HG02588 (cell line): ENCODE results near the gene CMTM3.
"Not testable (repeated sequence)": the region's sequence is repeated elsewhere in the genome, so short reads cannot be mapped to it uniquely, and the experiment has no call there.

Source experiments
- ATAC-seq: cut with Tn5 transposase; IDR thresholded peaks from one replicate; pipeline ENCODE4 v1.9.1; 2021; ENCODE audit warnings: mild to moderate bottlenecking, moderate library complexity; ENCODE audit not compliant: unreplicated experiment

CMTM3 gene

DNA sequence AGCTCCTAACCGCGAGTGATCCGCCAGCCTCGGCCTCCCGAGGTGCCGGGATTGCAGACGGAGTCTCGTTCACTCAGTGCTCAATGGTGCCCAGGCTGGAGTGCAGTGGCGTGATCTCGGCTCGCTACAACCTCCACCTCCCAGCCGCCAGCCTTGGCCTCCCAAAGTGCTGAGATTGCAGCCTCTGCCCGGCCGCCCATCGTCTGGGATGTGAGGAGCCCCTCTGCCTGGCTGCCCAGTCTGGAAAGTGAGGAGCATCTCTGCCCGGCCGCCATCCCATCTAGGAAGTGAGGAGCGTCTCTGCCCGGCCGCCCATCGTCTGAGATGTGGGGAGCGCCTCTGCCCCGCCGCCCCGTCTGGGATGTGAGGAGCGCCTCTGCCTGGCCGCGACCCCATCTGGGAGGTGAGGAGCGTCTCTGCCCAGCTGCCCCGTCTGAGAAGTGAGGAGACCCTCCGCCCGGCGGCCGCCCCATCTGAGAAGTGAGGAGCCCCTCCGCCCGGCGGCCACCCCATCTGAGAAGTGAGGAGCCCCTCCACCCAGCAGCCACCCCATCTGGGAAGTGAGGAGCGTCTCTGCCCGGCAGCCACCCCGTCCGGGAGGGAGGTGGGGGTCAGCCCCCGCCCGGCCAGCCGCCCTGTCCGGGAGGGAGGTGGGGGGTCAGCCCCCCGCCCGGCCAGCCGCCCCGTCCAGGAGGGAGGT, 26.2 kb downstream of the CMTM3 start:
- ATAC-seq = not testable (repeated sequence)

DNA sequence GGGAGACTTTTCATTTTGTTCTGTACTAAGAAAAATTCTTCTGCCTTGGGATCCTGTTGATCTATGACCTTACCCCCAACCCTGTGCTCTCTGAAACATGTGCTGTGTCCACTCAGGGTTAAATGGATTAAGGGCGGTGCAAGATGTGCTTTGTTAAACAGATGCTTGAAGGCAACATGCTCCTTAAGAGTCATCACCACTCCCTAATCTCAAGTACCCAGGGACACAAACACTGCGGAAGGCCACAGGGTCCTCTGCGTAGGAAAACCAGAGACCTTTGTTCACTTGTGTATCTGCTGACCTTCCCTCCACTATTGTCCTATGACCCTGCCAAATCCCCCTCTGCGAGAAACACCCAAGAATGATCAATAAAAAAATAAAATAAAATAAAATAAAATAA, 27.1 kb downstream of the CMTM3 start:
- ATAC-seq = not testable (repeated sequence)

GRCh38 chr16:66634527-66635196, 30.2 kb downstream of the CMTM3 start:
- ATAC-seq = no peak

- ATAC-seq = no peak
These were observed 30.9 kb downstream of the CMTM3 start for GRCh38 chr16:66635406-66635805.

GRCh38 chr16:66636199-66636598, 31.7 kb downstream of the CMTM3 start:
- ATAC-seq = no peak

- ATAC-seq = no peak
These were observed 33.3 kb downstream of the CMTM3 start for GRCh38 chr16:66637806-66638205.

GRCh38 chr16:66639091-66639885, 34.8 kb downstream of the CMTM3 start:
- ATAC-seq = no peak

- ATAC-seq = no peak
These were observed 36.3 kb downstream of the CMTM3 start for GRCh38 chr16:66640724-66641314.

DNA sequence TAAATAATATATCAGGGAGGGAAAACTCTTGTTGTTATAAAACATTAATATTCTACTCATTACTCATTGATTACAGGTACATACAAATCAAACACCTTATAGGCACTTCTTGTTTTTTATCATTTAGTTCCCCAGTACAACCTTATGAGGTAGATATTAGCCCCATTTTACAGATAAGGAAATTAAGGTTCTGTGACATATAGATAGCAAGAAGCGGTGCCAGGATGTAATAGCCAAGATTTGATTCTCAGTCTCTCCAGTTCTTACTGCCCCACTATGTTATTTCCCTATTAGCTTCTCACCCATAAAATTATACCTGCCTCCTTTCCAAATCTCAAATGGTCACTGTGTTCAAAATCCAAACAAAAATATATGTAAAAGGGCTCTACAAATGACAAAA, 36.9 kb downstream of the CMTM3 start:
- ATAC-seq = no peak

- ATAC-seq = no peak
These were observed 43.4 kb downstream of the CMTM3 start for GRCh38 chr16:66647866-66648265.

DNA sequence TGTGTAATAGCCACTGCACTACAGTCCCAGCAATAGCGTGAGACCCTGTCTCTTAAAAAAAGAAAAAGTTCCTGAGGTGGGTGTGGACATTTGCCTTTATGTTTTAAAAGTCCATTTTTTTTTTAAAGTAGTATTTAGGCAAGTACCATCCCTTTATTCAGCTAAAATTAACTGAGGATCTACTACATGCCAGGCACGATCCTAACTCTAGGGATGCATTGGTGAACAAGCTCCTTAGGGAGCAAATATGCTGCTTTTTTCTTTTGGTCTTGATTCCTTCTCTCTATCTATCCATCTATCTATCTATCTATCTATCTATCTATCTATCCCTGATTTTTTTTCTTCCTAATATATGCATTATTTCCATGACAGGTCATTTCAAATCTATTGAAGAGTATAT, 44.7 kb downstream of the CMTM3 start:
- no peak for ATAC-seq

DNA sequence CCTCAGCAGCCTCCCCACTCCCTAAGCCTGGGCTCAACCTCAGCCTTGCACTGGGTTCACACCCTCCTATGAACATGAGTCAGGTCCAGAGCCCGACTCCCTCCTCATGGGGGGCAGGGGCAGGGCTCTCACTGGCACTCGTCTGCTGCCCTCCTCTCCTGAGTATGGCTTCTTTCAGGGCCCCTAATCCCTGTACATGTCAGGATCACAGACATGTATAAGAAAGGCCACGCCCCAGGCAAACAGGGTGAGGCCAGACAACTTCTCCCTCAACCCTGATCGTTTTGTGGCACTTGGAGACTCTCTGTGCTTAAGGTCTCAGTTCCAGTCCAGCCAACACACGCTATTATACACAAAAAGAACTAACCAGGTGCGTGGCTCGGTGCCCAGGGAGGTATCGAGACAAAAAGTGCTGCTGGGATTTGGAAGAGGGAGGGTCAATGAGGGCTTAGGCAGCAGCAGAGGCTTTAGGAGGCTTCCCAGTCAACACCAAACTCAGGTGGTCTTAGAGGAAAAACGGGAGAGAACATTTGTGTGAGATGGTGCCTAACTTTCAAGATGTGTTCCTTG, 45.2 kb downstream of the CMTM3 start:
- ATAC-seq = no peak

- peak; percentile 89 for ATAC-seq
These were observed 46.4 kb downstream of the CMTM3 start for GRCh38 chr16:66650707-66651473.

DNA sequence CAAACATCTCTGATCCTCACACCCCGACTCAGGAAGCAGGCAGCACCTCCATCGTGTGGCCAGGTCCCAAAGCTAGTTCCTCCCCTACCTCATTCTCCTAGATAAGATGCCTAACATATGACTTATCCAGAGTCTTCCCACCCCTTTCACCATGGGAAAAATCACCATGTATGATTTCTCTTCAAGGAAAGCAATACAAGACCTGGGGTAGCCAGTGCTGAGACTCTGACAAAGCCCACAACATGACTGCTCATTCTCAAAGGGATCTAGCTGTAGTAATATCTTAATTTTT, 46.9 kb downstream of the CMTM3 start:
- ATAC-seq = no peak

DNA sequence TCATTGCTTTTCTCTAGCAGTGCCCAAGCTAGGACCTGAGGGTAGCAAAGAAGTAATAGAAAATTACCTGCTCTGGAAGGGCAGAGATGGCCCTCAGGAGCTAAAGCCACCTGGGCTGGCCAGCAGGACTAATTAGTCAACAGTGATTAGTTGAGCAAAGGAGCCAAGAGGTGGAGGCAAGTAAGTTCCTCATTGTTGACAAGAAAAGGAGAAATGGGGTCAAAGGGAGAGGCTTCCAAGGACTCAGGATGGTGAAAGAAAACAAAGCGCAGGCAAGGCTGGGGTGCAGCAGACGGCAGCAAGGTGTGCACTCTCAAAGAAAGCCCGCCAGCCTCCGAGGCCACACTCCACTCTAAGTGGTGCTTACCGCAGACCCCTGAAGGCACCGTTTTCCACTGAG, 47.5 kb downstream of the CMTM3 start:
- no peak for ATAC-seq

DNA sequence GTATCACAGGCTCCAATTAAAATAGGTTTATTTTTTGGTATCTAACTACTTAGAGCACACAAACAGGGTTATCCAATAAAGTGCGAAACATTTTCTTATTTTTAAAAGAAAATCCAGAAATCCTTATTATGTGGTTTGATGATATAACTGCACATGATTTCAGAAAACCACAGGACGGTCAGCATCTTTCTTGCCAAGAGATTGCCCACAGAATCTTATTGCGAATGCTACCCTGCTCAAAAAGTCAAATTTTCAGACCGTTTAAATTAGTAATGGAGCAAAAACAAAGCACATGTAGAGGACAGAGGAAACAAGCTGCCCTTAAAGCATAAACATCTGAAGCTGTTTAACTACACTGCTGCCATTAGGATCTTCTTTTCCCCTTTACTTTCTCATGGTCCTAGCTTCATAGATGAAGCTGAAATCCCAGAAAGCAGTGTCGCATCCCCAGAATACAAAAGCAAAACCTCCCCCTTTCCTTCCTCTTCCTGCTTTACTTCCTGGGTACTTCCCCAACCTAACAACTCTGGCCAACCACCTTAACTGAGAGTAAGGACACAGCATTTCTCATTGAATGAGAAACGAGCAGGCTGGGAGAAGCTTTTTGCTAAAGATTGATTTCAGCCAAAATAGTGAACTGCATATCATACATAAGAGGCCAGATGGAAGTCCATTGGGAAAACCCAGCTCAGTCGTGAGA, 48.3 kb downstream of the CMTM3 start:
- no peak for ATAC-seq

- no peak for ATAC-seq
These were observed 49.3 kb downstream of the CMTM3 start for GRCh38 chr16:66653581-66654350.

DNA sequence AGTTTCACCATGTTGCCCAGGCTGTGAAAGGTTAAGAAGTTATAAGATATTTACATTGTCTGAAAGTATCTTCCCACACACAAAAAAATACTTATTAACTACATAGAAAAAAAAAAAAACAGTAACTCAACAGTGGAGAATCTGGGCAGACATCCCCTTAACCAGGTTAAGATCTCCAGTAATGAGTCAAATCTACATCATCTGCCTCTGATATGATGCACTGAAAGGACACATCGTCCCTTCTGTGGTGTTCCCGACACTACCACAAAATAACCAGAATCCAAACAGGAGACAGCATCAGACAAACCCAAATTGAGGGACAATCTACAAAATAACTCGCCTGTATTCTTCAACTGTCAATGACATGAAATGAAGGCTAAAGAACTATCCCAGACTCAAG, 52.0 kb downstream of the CMTM3 start:
- ATAC-seq = no peak

DNA sequence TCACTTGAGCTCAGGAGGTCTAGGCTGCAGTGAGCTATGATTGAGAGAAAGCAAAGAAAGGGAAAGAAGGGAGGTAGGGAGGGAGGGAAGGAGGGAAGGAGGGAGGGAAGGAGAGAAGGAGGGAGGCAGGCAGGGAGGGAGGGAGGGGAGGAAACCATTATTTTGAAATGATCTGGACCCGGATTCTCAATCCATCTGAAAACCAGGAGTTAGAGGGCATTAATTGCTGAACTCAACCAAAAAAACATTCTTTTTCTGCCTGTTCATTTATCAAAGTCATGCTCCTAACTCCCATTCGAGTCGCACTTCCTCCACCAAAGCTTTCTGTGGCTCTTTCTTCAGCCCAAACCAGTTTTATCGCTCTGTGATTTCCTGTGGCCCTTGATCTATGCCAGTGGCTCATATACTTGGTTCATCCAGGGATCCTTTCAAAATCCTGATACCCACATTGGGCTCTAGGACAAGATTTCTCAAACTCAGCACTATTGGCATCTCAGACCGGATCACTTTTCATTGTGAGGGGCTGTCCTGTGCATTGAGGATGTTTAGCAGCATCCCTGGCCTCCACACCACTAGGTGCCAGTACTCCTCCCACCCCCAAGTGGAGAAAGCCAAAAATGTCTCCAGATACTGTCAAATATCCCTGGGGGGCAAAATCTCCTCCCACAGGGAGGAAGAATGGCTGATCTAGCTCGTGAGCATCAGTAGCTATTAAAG, 53.8 kb downstream of the CMTM3 start:
- ATAC-seq = no peak
